ENCODE data around the gene TTC7B. TPM values are rescaled to one million over a fixed set of nuclear protein-coding genes. Genes with fewer than 3 reads are reported as not detected.

The TTC7B gene
- total and polyA plus RNA-seq, 2 of the 13 experiments (the other 11 are each of a cell fraction or from before 2014, with no cell fraction given), result 1.3 to 3.2 TPM

DNA sequence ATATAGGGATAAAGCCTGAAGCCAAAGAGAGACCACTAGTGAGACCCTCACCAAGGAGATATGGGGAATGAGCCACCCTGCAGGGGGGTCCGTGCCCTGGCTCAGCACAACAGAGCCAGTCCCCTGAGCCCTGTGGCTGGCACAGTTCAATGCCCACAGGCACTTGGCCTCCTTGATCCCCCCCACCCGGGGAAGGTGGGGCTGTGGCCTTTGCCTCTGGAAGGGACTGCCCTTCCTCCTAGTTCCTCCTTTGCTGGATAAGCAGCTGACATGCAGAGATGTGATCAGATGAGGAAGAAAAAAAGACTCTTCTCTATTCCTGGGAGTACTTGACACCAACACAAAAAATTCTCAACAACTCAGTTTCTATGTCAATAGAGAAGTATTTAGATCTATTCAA, 19.9 kb downstream of the TTC7B start:
- H3K27ac ChIP-seq (ENCODE audit: extremely low read length, insufficient read depth, low read length), result no peak overlapping the region
- in situ Hi-C loops (cut with HindIII; ENCODE audit: extremely low pct_ligation_motif_present, low pct_unique_long_range_greater_than_20kb) (no loop called here), intact Hi-C loops (cut with micrococcal nuclease; ENCODE audit: unreplicated experiment) (no loop called here)
- no peak overlapping the region for H2AFZ ChIP-seq (ENCODE audit: low read length)
- POLR2A ChIA-PET, result no interaction called here
- H3K4me2 ChIP-seq (ENCODE audit: low read depth, low read length), result no peak overlapping the region
- peaks cover 0 to 1% of the 10 kb centered on the region in 2 experiments; a peak in 1 of 5 replicates for H3K27me3 ChIP-seq (ENCODE audit: control insufficient read depth in 1 of 2, insufficient read depth in 2 of 2, low read length in 2 of 2)
- H4K20me1 ChIP-seq (ENCODE audit: insufficient read depth, low read length), result no peaks in the 10 kb centered on the region
- no peak overlapping the region for H3K4me3 ChIP-seq (replicated peaks in 1 of 3; ENCODE audit: insufficient read depth in 1 of 3, low read depth in 2 of 3, low read length in 3 of 3)
- H3K9me3 ChIP-seq (ENCODE audit: low read length), result no peaks in the 10 kb centered on the region
- H3K36me3 ChIP-seq (replicated peaks in 1 of 2; ENCODE audit: control insufficient read depth in 1 of 2, insufficient read depth in 2 of 2, low read length in 2 of 2), result no peaks in the 10 kb centered on the region
- no peak for ATAC-seq
- H3K4me1 ChIP-seq (ENCODE audit: insufficient read depth, low read length), result no peaks in the 10 kb centered on the region
- no CpG with 5 or more reads among the region's 2 CpGs for WGBS (ENCODE audit: low lambda C conversion rate)
- FAIRE-seq, result no peak
- no peak for DNase-seq (ENCODE audit: low spot score)
- H3K9ac ChIP-seq (ENCODE audit: insufficient read depth, low read depth, low read length), result no peak overlapping the region
- H3K79me2 ChIP-seq (ENCODE audit: insufficient read depth, low read length), result no peaks in the 10 kb centered on the region
- CTCF ChIA-PET (ENCODE audit: low intra/inter-chr PET ratio, low total read pairs), result no interaction called here
- TF ChIP-seq ZNF136 (CRISPR knock-in tag; IDR thresholded peaks at IDR 0.05; ENCODE audit: low read depth) (no peak), RFXAP (CRISPR knock-in tag; IDR thresholded peaks at IDR 0.05; ENCODE audit: borderline replicate concordance) (no peak), CEBPB (IDR thresholded peaks at IDR 0.05; ENCODE audit: borderline replicate concordance, low read depth, low read length) (no peak), TOE1 (CRISPR knock-in tag; IDR thresholded peaks at IDR 0.05) (no peak), KLF13 (CRISPR knock-in tag; IDR thresholded peaks at IDR 0.05) (no peak), HNF4A (CRISPR knock-in tag; IDR thresholded peaks at IDR 0.05) (no peak), ZNF883 (CRISPR knock-in tag; IDR thresholded peaks at IDR 0.05; ENCODE audit: not compliant biosample characterization) (no peak), ZNF781 (CRISPR knock-in tag; IDR thresholded peaks at IDR 0.05; ENCODE audit: borderline replicate concordance, not compliant biosample characterization) (no peak), ZNF597 (CRISPR knock-in tag; IDR thresholded peaks at IDR 0.05) (no peak), ZNF720 (CRISPR knock-in tag; IDR thresholded peaks at IDR 0.05) (no peak), HNRNPL (IDR thresholded peaks at IDR 0.05; ENCODE audit: low read depth, low read length) (no peak), NR2F6 (IDR thresholded peaks at IDR 0.05) (no peak), NR2F6 (CRISPR knock-in tag; IDR thresholded peaks at IDR 0.05) (no peak), ZNF138 (CRISPR knock-in tag; IDR thresholded peaks at IDR 0.05; ENCODE audit: low read depth) (no peak), NFRKB (IDR thresholded peaks at IDR 0.05) (no peak), ZNF24 (IDR thresholded peaks at IDR 0.05) (no peak), HOXA5 (CRISPR knock-in tag; IDR thresholded peaks at IDR 0.05) (no peak)
- TF ChIP-seq, protein P1, sequence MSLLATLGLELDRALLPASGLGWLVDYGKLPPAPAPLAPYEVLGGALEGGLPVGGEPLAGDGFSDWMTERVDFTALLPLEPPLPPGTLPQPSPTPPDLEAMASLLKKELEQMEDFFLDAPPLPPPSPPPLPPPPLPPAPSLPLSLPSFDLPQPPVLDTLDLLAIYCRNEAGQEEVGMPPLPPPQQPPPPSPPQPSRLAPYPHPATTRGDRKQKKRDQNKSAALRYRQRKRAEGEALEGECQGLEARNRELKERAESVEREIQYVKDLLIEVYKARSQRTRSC (CRISPR knock-in tag; IDR thresholded peaks at IDR 0.05; ENCODE audit: low read depth), result no peak
- TF ChIP-seq, protein P2, sequence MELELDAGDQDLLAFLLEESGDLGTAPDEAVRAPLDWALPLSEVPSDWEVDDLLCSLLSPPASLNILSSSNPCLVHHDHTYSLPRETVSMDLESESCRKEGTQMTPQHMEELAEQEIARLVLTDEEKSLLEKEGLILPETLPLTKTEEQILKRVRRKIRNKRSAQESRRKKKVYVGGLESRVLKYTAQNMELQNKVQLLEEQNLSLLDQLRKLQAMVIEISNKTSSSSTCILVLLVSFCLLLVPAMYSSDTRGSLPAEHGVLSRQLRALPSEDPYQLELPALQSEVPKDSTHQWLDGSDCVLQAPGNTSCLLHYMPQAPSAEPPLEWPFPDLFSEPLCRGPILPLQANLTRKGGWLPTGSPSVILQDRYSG (CRISPR knock-in tag; IDR thresholded peaks at IDR 0.05), result no peak
- BruUV-seq (replicated peaks), result no TSS peak
